ENCODE results near the gene ARHGAP28. TPM values are rescaled to one million over a fixed set of nuclear protein-coding genes. Genes with fewer than 3 reads are reported as not detected.

The ARHGAP28 gene
- total RNA-seq, 2 experiments from 2014 or later = not detected

GRCh38 chr18:6871566-6871965 is 142.1 kb downstream of the ARHGAP28 start:
- ChIA-PET POLR2A (no interaction called here), CTCF (no interaction called here)
- Mint-ChIP-seq H3K4me3 (no peak overlapping the region), H3K9me3 (no peaks in the 10 kb centered on the region), H3K27me3 (no peaks in the 10 kb centered on the region), H3K4me1 (ENCODE audit: low read depth) (no peaks in the 10 kb centered on the region), H3K27ac (no peak overlapping the region), H3K36me3 (ENCODE audit: low read depth) (no peaks in the 10 kb centered on the region)
- TF ChIP-seq CTCF (IDR thresholded peaks at IDR 0.05) = no peak
- intact Hi-C loops (cut with micrococcal nuclease) = no loop called here
- no peak for DNase-seq
- no peak for ATAC-seq

GRCh38 chr18:6873040-6873751 is 143.7 kb downstream of the ARHGAP28 start:
- POLR2A ChIA-PET = no interaction called here
- H3K36me3 Mint-ChIP-seq (ENCODE audit: low read depth) = no peaks in the 10 kb centered on the region
- CTCF ChIA-PET = no interaction called here
- H3K4me1 Mint-ChIP-seq (ENCODE audit: low read depth) = no peaks in the 10 kb centered on the region
- H3K27me3 Mint-ChIP-seq = no peaks in the 10 kb centered on the region
- H3K4me3 Mint-ChIP-seq = no peak overlapping the region
- no peak for TF ChIP-seq CTCF (IDR thresholded peaks at IDR 0.05)
- ATAC-seq (no peak), DNase-seq (no peak)
- H3K9me3 Mint-ChIP-seq = peaks cover 2% of the 10 kb centered on the region
- intact Hi-C loops (cut with micrococcal nuclease) = no loop called here
- H3K27ac Mint-ChIP-seq = no peak overlapping the region

GRCh38 chr18:6874315-6874714 is 144.8 kb downstream of the ARHGAP28 start:
- ChIA-PET CTCF (no interaction called here), POLR2A (no interaction called here)
- ATAC-seq = no peak
- no peaks in the 10 kb centered on the region for H3K36me3 Mint-ChIP-seq (ENCODE audit: low read depth)
- TF ChIP-seq CTCF (IDR thresholded peaks at IDR 0.05) = no peak
- no peaks in the 10 kb centered on the region for H3K4me1 Mint-ChIP-seq (ENCODE audit: low read depth)
- peaks cover 2% of the 10 kb centered on the region for H3K9me3 Mint-ChIP-seq
- no peak overlapping the region for H3K4me3 Mint-ChIP-seq
- intact Hi-C loops (cut with micrococcal nuclease) = no loop called here
- H3K27me3 Mint-ChIP-seq = no peaks in the 10 kb centered on the region
- no peak for DNase-seq
- no peak overlapping the region for H3K27ac Mint-ChIP-seq

GRCh38 chr18:6875749-6876148 is 146.2 kb downstream of the ARHGAP28 start:
- no peaks in the 10 kb centered on the region for H3K27me3 Mint-ChIP-seq
- H3K27ac Mint-ChIP-seq = no peak overlapping the region
- H3K36me3 Mint-ChIP-seq (ENCODE audit: low read depth) = no peaks in the 10 kb centered on the region
- ChIA-PET CTCF (no interaction called here), POLR2A (no interaction called here)
- H3K9me3 Mint-ChIP-seq = peaks cover 2% of the 10 kb centered on the region
- ATAC-seq (no peak), DNase-seq (no peak)
- H3K4me1 Mint-ChIP-seq (ENCODE audit: low read depth) = no peaks in the 10 kb centered on the region
- intact Hi-C loops (cut with micrococcal nuclease) = no loop called here
- no peak overlapping the region for H3K4me3 Mint-ChIP-seq
- TF ChIP-seq CTCF (IDR thresholded peaks at IDR 0.05) = no peak

GRCh38 chr18:6876641-6877041 is 147.1 kb downstream of the ARHGAP28 start:
- no peaks in the 10 kb centered on the region for H3K36me3 Mint-ChIP-seq (ENCODE audit: low read depth)
- ATAC-seq (no peak), DNase-seq (no peak)
- H3K4me3 Mint-ChIP-seq = no peak overlapping the region
- no peak for TF ChIP-seq CTCF (IDR thresholded peaks at IDR 0.05)
- intact Hi-C loops (cut with micrococcal nuclease) = no loop called here
- H3K27ac Mint-ChIP-seq = no peak overlapping the region
- POLR2A ChIA-PET = no interaction called here
- H3K27me3 Mint-ChIP-seq = no peaks in the 10 kb centered on the region
- peaks cover 2% of the 10 kb centered on the region for H3K9me3 Mint-ChIP-seq
- CTCF ChIA-PET = no interaction called here
- no peaks in the 10 kb centered on the region for H3K4me1 Mint-ChIP-seq (ENCODE audit: low read depth)
